Mesenchymal stem cell (in vitro differentiated cells and primary cell): ENCODE results near the gene ADAMTS13.
A peak's percentile ranks its signal among the peaks of the same experiment; 100 is the strongest.

Source experiments
- DNase-seq: peaks from one replicate; pipeline ENCODE4 v3.0.0-alpha.2; 2013
- H2AFZ ChIP-seq: one replicate; pipeline ENCODE4 v1.6.1; 2013; ENCODE audit warnings: low read depth, mild to moderate bottlenecking, control low read depth, inconsistent platforms, low read length, moderate library complexity
- H2AK5ac ChIP-seq: 2 replicates; pipeline ENCODE4 v1.6.1; 2013; ENCODE audit warnings: low read length, moderate library complexity, mild to moderate bottlenecking, inconsistent platforms; ENCODE audit not compliant: severe bottlenecking
- H2BK120ac ChIP-seq: one replicate; pipeline ENCODE4 v1.6.1; 2013; ENCODE audit warnings: low read depth, mild to moderate bottlenecking, inconsistent platforms, low read length, moderate library complexity
- H2BK12ac ChIP-seq, 2 experiments: one replicate each; pipeline ENCODE4 v1.6.1; 2013; ENCODE audit warnings: inconsistent platforms in 2 of 2, low read length in 2 of 2, mild to moderate bottlenecking in 2 of 2, moderate library complexity in 2 of 2, control low read depth in 1 of 2
- H2BK15ac ChIP-seq: one replicate; pipeline ENCODE4 v1.6.1; 2013; ENCODE audit warnings: mild to moderate bottlenecking, low read depth, inconsistent platforms; ENCODE audit not compliant: poor library complexity, severe bottlenecking
- H2BK5ac ChIP-seq: 2 replicates; pipeline ENCODE4 v1.6.1; 2013; ENCODE audit warnings: low read depth, mild to moderate bottlenecking, low read length, control low read depth, inconsistent platforms; ENCODE audit not compliant: poor library complexity, severe bottlenecking
- H3K14ac ChIP-seq, 2 experiments: one replicate each; pipeline ENCODE4 v1.6.1; 2013; ENCODE audit warnings: inconsistent platforms in 2 of 2, low read length in 2 of 2, control low read depth in 1 of 2, mild to moderate bottlenecking in 1 of 2, moderate library complexity in 1 of 2
- H3K18ac ChIP-seq, 2 experiments: one replicate each; pipeline ENCODE4 v1.6.1; 2013; ENCODE audit warnings: inconsistent platforms in 2 of 2, low read length in 2 of 2, control low read depth in 1 of 2, low read depth in 1 of 2, mild to moderate bottlenecking in 1 of 2
- H3K23ac ChIP-seq, 2 experiments: one replicate each; pipeline ENCODE4 v1.6.1; 2013; ENCODE audit warnings: inconsistent platforms in 2 of 2, low read length in 2 of 2, mild to moderate bottlenecking in 2 of 2, moderate library complexity in 2 of 2, control low read depth in 1 of 2
- H3K27ac ChIP-seq: 2 replicates; pipeline ENCODE4 v1.5.1; 2013; ENCODE audit warnings: mild to moderate bottlenecking, moderate library complexity, low read length, control low read depth, inconsistent platforms; ENCODE audit not compliant: poor library complexity, severe bottlenecking
- H3K27me3 ChIP-seq, 2 experiments: 2 replicates each; pipeline versions ENCODE4 v1.6.1 to v1.7.0; 2013; ENCODE audit warnings: low read length in 2 of 2, mild to moderate bottlenecking in 2 of 2, moderate library complexity in 2 of 2, control low read depth in 1 of 2, inconsistent platforms in 1 of 2; ENCODE audit not compliant: control insufficient read depth in 1 of 2, insufficient read depth in 1 of 2
- H3K36me3 ChIP-seq, 2 experiments: 2 replicates each; pipeline versions ENCODE4 v1.6.1 to v1.7.0; 2013; ENCODE audit warnings: low read length in 2 of 2, control low read depth in 1 of 2, inconsistent platforms in 1 of 2, low read depth in 1 of 2, mild to moderate bottlenecking in 1 of 2; ENCODE audit not compliant: insufficient read depth in 2 of 2, control insufficient read depth in 1 of 2
- H3K4ac ChIP-seq, 2 experiments: one replicate each; pipeline ENCODE4 v1.6.1; 2013; ENCODE audit warnings: inconsistent platforms in 2 of 2, low read length in 2 of 2, mild to moderate bottlenecking in 2 of 2, moderate library complexity in 2 of 2, control low read depth in 1 of 2, low read depth in 1 of 2
- H3K4me1 ChIP-seq: 2 replicates; pipeline ENCODE4 v1.6.1; 2013; ENCODE audit warnings: low read depth, low read length, control low read depth; ENCODE audit not compliant: control insufficient read depth, insufficient read depth
- H3K4me2 ChIP-seq: 2 replicates; pipeline ENCODE4 v1.6.1; 2013; ENCODE audit warnings: low read length, mild to moderate bottlenecking, inconsistent platforms; ENCODE audit not compliant: poor library complexity, severe bottlenecking
- H3K4me3 ChIP-seq, 2 experiments: 2 replicates each; pipeline versions ENCODE4 v1.5.1 to v1.7.0; 2013; ENCODE audit warnings: low read length in 2 of 2, mild to moderate bottlenecking in 2 of 2, control low read depth in 1 of 2, low read depth in 1 of 2; ENCODE audit not compliant: insufficient read depth in 1 of 2
- H3K79me1 ChIP-seq: replicated peaks from 2 replicates; pipeline ENCODE4 v1.6.1; 2013; ENCODE audit warnings: mild to moderate bottlenecking, control low read depth, low read length, inconsistent platforms; ENCODE audit not compliant: poor library complexity, severe bottlenecking
- H3K9ac ChIP-seq: 2 replicates; pipeline ENCODE4 v1.7.0; 2013; ENCODE audit warnings: mild to moderate bottlenecking, low read length, moderate library complexity
- H3K9me3 ChIP-seq: 2 replicates; pipeline ENCODE4 v1.7.0; 2013; ENCODE audit warnings: mild to moderate bottlenecking, low read length; ENCODE audit not compliant: control insufficient read depth
- H4K8ac ChIP-seq: one replicate; pipeline ENCODE4 v1.6.1; 2013; ENCODE audit warnings: inconsistent platforms, mild to moderate bottlenecking, low read length, moderate library complexity
- H4K91ac ChIP-seq: one replicate; pipeline ENCODE4 v1.6.1; 2013; ENCODE audit warnings: mild to moderate bottlenecking, low read length, inconsistent platforms
- WGBS: methylation state at CpG from one replicate; pipeline ENCODE4 v1.1.7; 2013; ENCODE audit warnings: mixed read lengths; 5-methylcytosine and 5-hydroxymethylcytosine counted together

ADAMTS13 gene

GRCh38 chr9:133425049-133425632 lies 3.0 kb downstream of the ADAMTS13 start:
- H2BK15ac ChIP-seq = no peak overlapping the region
- H2AK5ac ChIP-seq = no peak overlapping the region
- peaks cover 14 to 31% of the 10 kb centered on the region in 2 experiments for H3K27me3 ChIP-seq
- no peak overlapping the region for H3K9ac ChIP-seq
- 88% methylated on average over 22 of the region's 22 CpGs for WGBS
- no peak overlapping the region for H3K4me3 ChIP-seq
- no peak overlapping the region for H2BK5ac ChIP-seq
- no peaks in the 10 kb centered on the region for H3K9me3 ChIP-seq
- H2AFZ ChIP-seq = no peak overlapping the region
- H4K91ac ChIP-seq = no peak overlapping the region
- no peak overlapping the region for H3K4ac ChIP-seq
- H3K79me1 ChIP-seq = no peaks in the 10 kb centered on the region
- no peak overlapping the region for H3K27ac ChIP-seq
- H3K4me2 ChIP-seq = no peak overlapping the region
- no peak overlapping the region for H3K23ac ChIP-seq
- H3K14ac ChIP-seq = no peak overlapping the region
- no peak overlapping the region for H2BK12ac ChIP-seq
- H3K36me3 ChIP-seq = no peaks in the 10 kb centered on the region
- H3K4me1 ChIP-seq = peaks cover 18% of the 10 kb centered on the region
- no peak overlapping the region for H4K8ac ChIP-seq
- DNase-seq = no peak
- H3K18ac ChIP-seq = no peak overlapping the region
- H2BK120ac ChIP-seq = no peak overlapping the region

- 89% methylated on average over 11 of the region's 11 CpGs for WGBS
Measured at GRCh38 chr9:133426011-133426410, 3.8 kb downstream of the ADAMTS13 start.

GRCh38 chr9:133427658-133428348 lies 5.6 kb downstream of the ADAMTS13 start:
- Histone ChIP-seq H3K4me1 (peaks cover 18% of the 10 kb centered on the region), H3K4me2 (no peak overlapping the region), H3K27me3 (peaks cover 14 to 33% of the 10 kb centered on the region in 2 experiments), H3K79me1 (no peaks in the 10 kb centered on the region), H3K9me3 (no peaks in the 10 kb centered on the region), H4K91ac (no peak overlapping the region), H3K4me3 (no peak overlapping the region), H3K4ac (no peak overlapping the region), H4K8ac (no peak overlapping the region), H3K9ac (no peak overlapping the region), H3K36me3 (no peaks in the 10 kb centered on the region), H2BK5ac (no peak overlapping the region), H2AK5ac (no peak overlapping the region), H3K18ac (peak overlapping the region in 1 of 2 experiments; percentile 70), H3K27ac (no peak overlapping the region), H2BK120ac (no peak overlapping the region), H3K23ac (no peak overlapping the region), H2BK15ac (no peak overlapping the region), H2BK12ac (no peak overlapping the region), H2AFZ (no peak overlapping the region), H3K14ac (no peak overlapping the region)
- 58% methylated on average over 9 of the region's 10 CpGs for WGBS
- no peak for DNase-seq

More at GRCh38 chr9:133426011-133426410, 3.8 kb downstream of the ADAMTS13 start:
- Histone ChIP-seq H3K4me1 (peaks cover 18% of the 10 kb centered on the region), H3K27me3 (peaks cover 14 to 33% of the 10 kb centered on the region in 2 experiments), H2BK12ac (no peak overlapping the region), H3K36me3 (no peaks in the 10 kb centered on the region), H2AK5ac (no peak overlapping the region), H2AFZ (no peak overlapping the region), H3K27ac (no peak overlapping the region), H4K91ac (no peak overlapping the region), H3K4me3 (no peak overlapping the region), H3K9ac (no peak overlapping the region), H3K14ac (no peak overlapping the region), H2BK15ac (peak overlapping the region; percentile 15), H2BK5ac (no peak overlapping the region), H2BK120ac (no peak overlapping the region), H3K18ac (no peak overlapping the region), H4K8ac (no peak overlapping the region), H3K4me2 (no peak overlapping the region), H3K79me1 (no peaks in the 10 kb centered on the region), H3K4ac (no peak overlapping the region), H3K9me3 (no peaks in the 10 kb centered on the region), H3K23ac (no peak overlapping the region)
- DNase-seq = no peak

- H3K4ac ChIP-seq = no peak overlapping the region
- under 1% methylated on average over 41 of the region's 57 CpGs for WGBS
Measured at GRCh38 chr9:133428617-133429101, 6.5 kb downstream of the ADAMTS13 start.

More at GRCh38 chr9:133428617-133429101, 6.5 kb downstream of the ADAMTS13 start:
- Histone ChIP-seq H3K9ac (no peak overlapping the region), H3K27ac (no peak overlapping the region), H3K27me3 (peaks cover 14 to 33% of the 10 kb centered on the region in 2 experiments), H3K4me1 (peaks cover 16% of the 10 kb centered on the region), H2AK5ac (no peak overlapping the region), H2AFZ (peak overlapping the region; percentile 62), H3K14ac (peak overlapping the region in 1 of 2 experiments; percentile 20), H3K23ac (no peak overlapping the region), H3K36me3 (no peaks in the 10 kb centered on the region), H3K9me3 (no peaks in the 10 kb centered on the region), H3K4me2 (peak overlapping the region; percentile 77), H2BK5ac (no peak overlapping the region), H2BK120ac (peak overlapping the region; percentile 83), H3K4me3 (peak overlapping the region in 1 of 2 experiments; percentile 44), H2BK12ac (peak overlapping the region in 1 of 2 experiments; percentile 25), H3K18ac (peak overlapping the region in 1 of 2 experiments; percentile 70), H2BK15ac (peak overlapping the region; percentile 79), H4K91ac (peak overlapping the region; percentile 44), H3K79me1 (no peaks in the 10 kb centered on the region), H4K8ac (peak overlapping the region; percentile 79)
- peak; percentile 14 for DNase-seq
